GM12874 (cell line): ENCODE results near the gene CCT7.

Experiments
- TF ChIP-seq, protein P1 (sequence below): IDR thresholded peaks from 2 replicates; pipeline ENCODE4 v1.5.1; 2011; ENCODE audit warnings: low read depth, mild to moderate bottlenecking, control low read depth, low read length, moderate library complexity; ENCODE audit not compliant: insufficient read depth

CCT7 gene

DNA sequence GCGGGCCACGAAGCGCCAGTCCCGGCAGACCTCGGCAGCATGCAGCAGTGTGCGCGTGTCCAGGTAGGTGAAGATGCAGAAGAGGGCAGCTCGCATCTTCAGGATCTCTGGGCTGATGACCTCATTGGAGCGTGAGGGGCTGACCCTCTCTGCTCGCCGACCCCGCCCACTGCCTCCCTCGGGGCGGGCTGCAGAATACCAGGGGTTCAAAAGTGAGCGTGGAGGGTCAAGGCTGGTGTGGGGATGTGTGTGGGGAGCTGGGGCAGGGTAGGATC is 30.2 kb downstream of the CCT7 start:
- TF ChIP-seq, protein P1, sequence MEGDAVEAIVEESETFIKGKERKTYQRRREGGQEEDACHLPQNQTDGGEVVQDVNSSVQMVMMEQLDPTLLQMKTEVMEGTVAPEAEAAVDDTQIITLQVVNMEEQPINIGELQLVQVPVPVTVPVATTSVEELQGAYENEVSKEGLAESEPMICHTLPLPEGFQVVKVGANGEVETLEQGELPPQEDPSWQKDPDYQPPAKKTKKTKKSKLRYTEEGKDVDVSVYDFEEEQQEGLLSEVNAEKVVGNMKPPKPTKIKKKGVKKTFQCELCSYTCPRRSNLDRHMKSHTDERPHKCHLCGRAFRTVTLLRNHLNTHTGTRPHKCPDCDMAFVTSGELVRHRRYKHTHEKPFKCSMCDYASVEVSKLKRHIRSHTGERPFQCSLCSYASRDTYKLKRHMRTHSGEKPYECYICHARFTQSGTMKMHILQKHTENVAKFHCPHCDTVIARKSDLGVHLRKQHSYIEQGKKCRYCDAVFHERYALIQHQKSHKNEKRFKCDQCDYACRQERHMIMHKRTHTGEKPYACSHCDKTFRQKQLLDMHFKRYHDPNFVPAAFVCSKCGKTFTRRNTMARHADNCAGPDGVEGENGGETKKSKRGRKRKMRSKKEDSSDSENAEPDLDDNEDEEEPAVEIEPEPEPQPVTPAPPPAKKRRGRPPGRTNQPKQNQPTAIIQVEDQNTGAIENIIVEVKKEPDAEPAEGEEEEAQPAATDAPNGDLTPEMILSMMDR, result no peak

DNA sequence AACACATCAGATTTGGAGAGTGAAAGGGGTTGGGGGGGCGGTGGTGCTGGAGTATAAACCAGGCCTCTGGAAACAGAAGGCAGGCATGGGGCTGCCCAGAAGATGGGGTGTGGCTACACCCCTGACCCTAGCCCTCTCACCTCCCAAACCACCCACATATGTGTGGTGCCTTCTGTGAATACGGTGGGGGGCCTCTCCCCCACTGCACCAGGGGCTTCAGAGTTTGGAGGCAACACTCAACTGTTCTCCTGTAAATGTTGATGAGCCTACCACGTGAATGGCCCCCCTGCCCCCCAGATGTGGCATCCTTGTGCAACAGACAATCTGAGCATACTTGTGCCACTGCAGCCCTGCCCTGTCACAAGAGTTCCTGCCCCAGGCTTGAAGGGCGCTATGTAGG is 30.7 kb downstream of the CCT7 start:
- TF ChIP-seq, protein P1, result no peak

DNA sequence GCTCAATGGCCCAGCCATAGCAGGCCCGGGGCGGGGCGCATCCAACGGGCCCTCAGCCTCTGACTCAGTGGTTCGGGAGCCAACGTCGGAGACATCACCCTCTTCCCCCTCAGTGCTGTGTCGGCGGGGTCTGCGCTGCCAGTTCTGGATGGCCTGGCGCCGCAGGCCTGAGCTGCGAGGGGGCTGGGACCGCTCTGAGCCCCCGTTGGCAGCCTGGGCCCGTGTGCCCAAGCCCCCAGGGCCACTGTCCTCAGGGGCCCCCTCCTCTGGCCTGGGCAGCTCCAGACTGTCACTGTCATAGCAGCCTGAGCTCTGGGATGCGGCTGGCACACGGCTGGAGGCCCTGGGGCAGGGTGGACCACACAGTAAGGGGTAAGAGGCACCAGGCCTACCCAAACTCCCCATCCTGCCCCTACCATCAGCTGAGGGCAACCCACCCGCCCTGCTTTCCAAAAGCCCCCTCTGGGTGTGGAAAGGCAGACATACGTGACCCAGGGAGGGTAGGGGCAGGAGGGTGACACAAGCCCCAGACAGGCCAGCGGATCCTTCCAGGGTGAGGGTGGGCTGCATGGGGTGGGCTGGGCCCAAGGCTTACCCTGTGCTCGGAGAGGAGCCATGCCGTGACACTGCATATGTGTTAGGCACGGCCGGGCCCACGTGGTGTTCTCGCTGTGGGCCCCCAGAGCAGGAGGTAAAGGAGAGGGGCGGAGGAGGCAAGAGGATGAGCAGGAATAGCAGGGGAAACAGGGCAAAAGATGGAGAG is 31.4 kb downstream of the CCT7 start:
- TF ChIP-seq, protein P1, result no peak

DNA sequence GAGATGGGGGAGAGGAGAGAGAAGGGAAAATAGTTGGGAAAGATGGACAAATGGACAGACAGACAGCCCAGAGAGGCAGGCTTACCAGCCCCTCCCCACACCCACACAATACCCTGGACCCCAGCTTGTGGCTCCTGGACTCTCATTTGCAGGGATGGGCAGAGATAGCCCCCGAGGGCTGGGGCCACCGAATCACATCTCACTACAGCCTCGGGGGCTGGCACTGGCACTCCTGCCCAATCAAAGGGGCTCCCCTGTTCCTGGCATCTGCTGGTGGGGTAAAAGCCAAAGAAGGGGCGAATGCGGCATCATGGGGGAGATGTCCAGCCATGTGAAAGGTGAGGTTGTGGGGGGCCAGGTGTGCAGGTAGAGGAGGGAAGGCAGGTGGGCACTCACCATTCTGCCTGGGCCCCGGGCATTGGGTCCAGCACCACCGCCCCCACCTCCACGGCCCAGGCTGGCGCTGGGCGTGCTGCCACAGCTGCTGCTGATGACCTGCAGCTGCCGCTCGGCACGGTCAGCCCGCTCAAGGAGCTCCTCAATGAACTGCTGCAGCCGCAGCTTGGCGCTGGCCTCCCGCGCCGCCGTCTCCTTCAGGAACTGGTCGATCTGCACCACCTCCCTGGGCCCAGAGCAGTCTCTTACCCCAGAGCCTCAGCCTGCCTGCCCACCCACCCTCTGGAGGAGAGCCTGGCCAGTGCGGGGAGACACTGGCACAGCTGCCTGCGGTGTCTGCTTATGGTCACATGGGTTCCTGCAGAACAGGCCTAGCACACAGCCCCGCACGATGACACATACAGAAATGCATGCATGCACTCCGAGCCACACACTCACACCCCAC is 32.2 kb downstream of the CCT7 start:
- TF ChIP-seq, protein P1, result no peak

DNA sequence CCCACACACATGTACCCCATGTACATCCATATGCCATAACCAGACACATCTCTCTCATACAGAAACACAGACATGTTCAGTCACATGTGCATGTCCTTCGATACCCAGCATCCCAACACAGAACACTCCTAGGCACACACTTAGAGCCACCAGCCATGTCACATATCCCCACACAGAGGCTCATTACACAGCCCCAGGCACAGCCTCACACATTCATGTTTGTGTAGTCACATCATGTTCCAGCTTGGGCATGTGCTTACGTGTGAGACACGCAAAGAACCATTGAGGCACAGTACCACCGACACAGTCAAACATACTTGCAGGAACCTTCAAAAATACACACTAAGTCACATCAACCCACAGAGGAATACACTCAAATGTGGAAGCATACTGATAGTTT is 32.9 kb downstream of the CCT7 start:
- TF ChIP-seq, protein P1, result no peak

DNA sequence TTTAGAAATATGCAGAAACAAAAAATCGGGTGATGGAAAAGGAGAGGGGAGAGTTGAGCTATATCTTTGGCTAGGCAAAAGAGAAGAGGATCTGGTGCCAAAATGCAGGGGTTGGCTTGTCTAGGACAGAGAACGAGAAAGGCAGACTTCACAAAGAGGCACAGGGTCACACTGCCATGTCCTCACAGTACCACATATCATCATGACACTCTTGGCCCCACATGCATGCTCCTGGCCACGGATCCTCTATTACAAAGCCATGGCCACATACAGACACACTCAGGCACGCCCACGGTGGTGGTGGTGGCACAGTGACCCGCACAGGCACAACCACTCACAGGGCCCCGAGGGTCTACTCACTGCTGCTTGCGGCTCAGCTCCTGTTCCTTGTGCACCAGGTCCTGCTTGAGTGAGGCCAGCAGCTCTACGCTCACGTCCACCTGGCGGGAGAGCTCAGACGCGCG is 34.3 kb downstream of the CCT7 start:
- TF ChIP-seq, protein P1, result no peak

DNA sequence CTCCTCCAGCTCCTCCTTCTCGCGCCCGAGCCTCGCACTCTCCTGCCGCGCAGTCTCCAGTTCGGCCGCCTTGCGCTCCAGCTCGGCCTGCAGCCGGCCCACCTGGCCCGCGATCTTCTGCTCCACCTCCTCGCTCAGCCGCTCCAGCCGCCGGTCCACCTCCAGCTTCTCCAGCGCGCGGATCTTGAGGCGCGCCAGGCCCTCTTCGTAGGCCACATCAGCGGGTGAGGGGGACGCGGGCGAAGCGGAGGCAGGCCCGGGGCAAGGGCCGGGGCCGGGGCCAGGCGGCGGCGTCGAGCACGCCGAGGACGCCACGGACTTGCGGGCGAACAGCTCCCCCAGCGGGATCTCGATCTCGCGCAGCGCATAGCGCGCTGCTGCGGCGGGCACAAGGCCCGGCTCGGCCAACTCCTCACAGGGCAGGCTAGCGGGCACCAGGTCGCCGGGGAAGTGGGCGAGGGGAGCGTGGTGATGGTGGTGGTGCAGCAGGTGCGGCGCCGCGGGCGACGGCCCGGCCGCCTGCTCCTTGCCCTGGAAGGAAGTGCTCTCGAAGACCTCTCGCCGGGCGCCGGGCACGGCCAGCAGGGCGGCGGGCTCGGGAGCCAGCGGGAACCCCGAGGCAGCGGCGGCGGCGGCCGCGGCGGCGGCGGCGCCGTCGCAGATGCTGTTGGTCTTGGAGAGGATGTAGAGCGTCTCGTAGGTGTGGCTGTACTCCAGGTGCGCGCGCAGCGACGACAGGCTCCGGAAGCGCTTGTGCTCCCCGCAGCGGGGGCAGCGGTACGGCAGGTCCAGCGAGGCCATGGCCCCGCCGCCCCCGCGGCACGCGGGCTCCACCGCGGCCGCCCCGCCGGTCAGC is 35.0 kb downstream of the CCT7 start:
- TF ChIP-seq, protein P1, result no peak
